Measurements from ENCODE around the gene CPN2.

The CPN2 gene

DNA sequence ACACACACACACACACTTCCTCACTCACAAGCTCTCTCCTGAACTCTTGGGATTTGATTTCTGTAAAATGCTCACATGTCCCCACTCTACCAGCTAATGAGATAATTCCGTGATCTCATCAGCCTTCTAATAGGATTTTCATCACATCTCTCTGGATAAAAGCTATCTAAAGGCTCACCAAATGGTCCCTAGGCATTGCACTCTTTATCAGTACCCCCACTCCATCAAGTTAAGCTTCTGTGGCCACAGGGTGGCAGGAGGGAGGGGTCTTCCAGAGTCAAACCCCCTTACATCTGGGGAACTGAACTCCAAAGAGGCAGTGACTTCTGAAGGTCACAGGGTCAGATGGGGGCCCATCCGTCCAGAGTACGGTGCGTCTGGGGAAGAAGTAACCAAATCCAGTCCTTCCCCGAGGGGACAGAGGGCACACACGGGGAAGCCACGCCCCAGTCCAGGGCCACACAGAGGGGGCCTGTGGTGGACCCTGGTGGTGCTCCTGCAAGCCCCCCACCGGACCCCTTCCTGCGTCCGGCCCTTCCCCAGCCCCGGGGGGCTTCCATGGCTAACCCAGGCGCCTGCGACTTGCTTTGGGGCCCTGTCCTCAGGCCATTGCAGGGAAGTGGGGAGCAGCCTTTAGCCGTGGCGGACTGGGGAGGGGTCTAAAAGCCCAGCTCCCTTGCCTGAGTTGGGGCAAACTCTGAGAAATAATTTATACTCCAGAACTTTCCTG is 25.5 kb downstream of the CPN2 start:
- Histone ChIP-seq H3K9me3 (ENCODE audit: insufficient read depth, low read length) (no peaks in the 10 kb centered on the region), H3K79me2 (ENCODE audit: low read length) (no peaks in the 10 kb centered on the region), H3K4me2 (ENCODE audit: low read length) (no peak overlapping the region), H3K27me3 (ENCODE audit: low read depth, low read length) (peaks cover under 1% of the 10 kb centered on the region; the same call in 1 of the 2 replicates), H3K9ac (ENCODE audit: low read length) (no peak overlapping the region), H3K27ac (ENCODE audit: low read length) (no peak overlapping the region), H3K4me3 (ENCODE audit: low read length) (no peak overlapping the region), H4K20me1 (ENCODE audit: insufficient read depth, low read length) (no peaks in the 10 kb centered on the region), H3K36me3 (replicated peaks; ENCODE audit: low read depth, low read length) (no peaks in the 10 kb centered on the region), H2AFZ (ENCODE audit: low read depth, low read length) (no peak overlapping the region), H3K4me1 (ENCODE audit: low read length) (no peaks in the 10 kb centered on the region)
- TF ChIP-seq, protein P1, sequence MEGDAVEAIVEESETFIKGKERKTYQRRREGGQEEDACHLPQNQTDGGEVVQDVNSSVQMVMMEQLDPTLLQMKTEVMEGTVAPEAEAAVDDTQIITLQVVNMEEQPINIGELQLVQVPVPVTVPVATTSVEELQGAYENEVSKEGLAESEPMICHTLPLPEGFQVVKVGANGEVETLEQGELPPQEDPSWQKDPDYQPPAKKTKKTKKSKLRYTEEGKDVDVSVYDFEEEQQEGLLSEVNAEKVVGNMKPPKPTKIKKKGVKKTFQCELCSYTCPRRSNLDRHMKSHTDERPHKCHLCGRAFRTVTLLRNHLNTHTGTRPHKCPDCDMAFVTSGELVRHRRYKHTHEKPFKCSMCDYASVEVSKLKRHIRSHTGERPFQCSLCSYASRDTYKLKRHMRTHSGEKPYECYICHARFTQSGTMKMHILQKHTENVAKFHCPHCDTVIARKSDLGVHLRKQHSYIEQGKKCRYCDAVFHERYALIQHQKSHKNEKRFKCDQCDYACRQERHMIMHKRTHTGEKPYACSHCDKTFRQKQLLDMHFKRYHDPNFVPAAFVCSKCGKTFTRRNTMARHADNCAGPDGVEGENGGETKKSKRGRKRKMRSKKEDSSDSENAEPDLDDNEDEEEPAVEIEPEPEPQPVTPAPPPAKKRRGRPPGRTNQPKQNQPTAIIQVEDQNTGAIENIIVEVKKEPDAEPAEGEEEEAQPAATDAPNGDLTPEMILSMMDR (IDR thresholded peaks at IDR 0.05; ENCODE audit: low read depth, low read length), result no peak

DNA sequence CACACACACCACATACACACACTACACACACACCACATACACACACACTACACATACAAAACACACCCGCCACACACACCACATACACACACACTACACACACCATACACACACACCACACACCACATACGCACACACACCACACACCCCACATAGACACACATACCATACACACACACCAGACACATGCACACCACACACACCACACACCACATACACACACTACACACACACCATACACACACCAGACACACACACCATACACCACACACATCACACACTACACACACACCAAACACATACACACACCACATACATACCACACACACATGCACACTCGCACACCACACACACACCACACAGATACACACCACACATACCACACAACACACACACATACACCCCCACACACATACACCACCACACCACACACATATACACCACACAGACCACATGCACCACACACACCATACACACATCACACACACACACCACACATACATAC is 26.3 kb downstream of the CPN2 start:
- no peaks in the 10 kb centered on the region for H3K9me3 ChIP-seq (ENCODE audit: insufficient read depth, low read length)
- no peak overlapping the region for H3K9ac ChIP-seq (ENCODE audit: low read length)
- H3K4me1 ChIP-seq (ENCODE audit: low read length), result no peaks in the 10 kb centered on the region
- no peak overlapping the region for H3K27ac ChIP-seq (ENCODE audit: low read length)
- H3K79me2 ChIP-seq (ENCODE audit: low read length), result no peaks in the 10 kb centered on the region
- H3K27me3 ChIP-seq (ENCODE audit: low read depth, low read length), result peaks cover 8% of the 10 kb centered on the region
- no peak for TF ChIP-seq EZH2phosphoT487 (IDR thresholded peaks at IDR 0.05; ENCODE audit: low read depth)
- TF ChIP-seq, protein P1 (IDR thresholded peaks at IDR 0.05; ENCODE audit: low read depth, low read length), result no peak
- no peaks in the 10 kb centered on the region for H3K36me3 ChIP-seq (replicated peaks; ENCODE audit: low read depth, low read length)
- H3K4me3 ChIP-seq (ENCODE audit: low read length), result no peak overlapping the region
- H4K20me1 ChIP-seq (ENCODE audit: insufficient read depth, low read length), result no peaks in the 10 kb centered on the region
- H3K4me2 ChIP-seq (ENCODE audit: low read length), result no peak overlapping the region
- no peak overlapping the region for H2AFZ ChIP-seq (ENCODE audit: low read depth, low read length)

DNA sequence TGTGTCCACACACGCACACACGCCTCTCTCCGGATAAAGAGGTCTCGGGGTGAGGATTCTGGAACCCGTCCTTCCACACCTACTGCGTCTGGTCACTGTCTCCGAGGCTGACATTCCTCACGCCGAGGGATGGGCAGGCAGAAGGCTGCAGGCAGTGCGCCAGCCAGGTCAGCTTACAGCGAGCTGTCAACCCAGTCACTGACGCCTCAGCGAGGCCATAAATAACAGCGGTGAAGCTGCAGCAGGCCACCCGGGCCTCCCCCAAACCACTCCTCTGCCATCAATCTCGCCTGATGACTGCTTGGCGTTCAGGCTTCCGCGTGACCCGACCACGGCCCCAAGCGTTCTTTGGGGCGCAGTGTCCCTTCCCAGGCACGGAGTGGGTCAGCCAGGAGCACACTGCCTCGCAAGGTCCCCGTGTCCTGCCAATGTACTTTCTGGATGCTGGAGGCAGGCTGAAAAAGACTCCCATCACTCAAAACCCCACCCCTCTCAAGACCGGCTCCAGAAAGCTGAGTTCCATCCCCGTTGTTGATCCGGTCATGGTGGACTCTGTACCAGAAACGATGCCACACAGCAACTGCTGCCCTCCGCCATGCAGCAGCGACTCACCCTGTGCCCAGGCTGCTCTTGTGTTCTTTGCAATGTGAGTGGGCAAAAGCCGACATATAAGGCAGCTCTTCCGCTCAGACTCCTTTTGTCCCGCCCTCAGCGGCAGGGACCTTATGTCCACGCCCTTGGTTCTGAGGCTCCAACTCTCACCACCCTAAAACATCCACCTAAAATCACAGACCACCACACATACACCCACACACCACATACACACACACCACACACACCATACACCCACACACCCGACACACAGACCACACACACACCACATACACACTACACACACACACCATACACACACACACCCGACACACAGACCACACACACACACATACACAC is 27.1 kb downstream of the CPN2 start:
- no peak overlapping the region for H3K9ac ChIP-seq (ENCODE audit: low read length)
- H3K27ac ChIP-seq (ENCODE audit: low read length), result no peak overlapping the region
- peaks cover 16% of the 10 kb centered on the region for H3K27me3 ChIP-seq (ENCODE audit: low read depth, low read length)
- H3K4me3 ChIP-seq (ENCODE audit: low read length), result no peak overlapping the region
- no peaks in the 10 kb centered on the region for H3K79me2 ChIP-seq (ENCODE audit: low read length)
- H2AFZ ChIP-seq (ENCODE audit: low read depth, low read length), result no peak overlapping the region
- no peaks in the 10 kb centered on the region for H3K9me3 ChIP-seq (ENCODE audit: insufficient read depth, low read length)
- no peaks in the 10 kb centered on the region for H4K20me1 ChIP-seq (ENCODE audit: insufficient read depth, low read length)
- no peak overlapping the region for H3K4me2 ChIP-seq (ENCODE audit: low read length)
- H3K4me1 ChIP-seq (ENCODE audit: low read length), result no peaks in the 10 kb centered on the region
- TF ChIP-seq, protein P1 (IDR thresholded peaks at IDR 0.05; ENCODE audit: low read depth, low read length), result no peak
- no peak for TF ChIP-seq EZH2phosphoT487 (IDR thresholded peaks at IDR 0.05; ENCODE audit: low read depth)
- no peaks in the 10 kb centered on the region for H3K36me3 ChIP-seq (replicated peaks; ENCODE audit: low read depth, low read length)

DNA sequence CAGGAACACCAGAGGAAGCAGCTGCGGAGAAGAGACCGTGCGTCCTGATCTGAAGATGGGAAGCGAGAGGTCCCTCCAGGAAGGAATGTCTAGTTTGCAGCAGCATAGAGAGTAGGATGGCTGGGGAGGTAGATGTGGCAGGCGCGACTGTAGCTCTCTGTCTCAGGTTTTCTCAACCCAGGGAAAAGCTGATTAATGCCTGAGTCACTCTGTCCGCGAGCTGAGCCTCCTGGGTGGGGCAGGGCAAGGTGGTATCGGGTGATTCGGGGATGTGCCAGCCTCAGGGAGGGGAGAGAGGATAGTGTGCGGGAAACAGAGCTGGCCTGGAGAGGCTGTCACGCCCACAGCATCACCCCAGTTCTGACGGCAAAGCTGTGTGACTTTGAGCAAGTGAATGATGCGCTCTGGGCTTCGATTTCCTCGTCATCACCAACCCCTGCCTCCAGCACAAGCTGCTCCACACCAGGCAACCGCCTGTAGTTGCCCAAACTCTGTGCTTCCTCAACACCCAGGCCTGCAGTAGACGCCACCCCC is 28.4 kb downstream of the CPN2 start:
- TF ChIP-seq, protein P1 (IDR thresholded peaks at IDR 0.05; ENCODE audit: low read depth, low read length), result no peak
- no peak for TF ChIP-seq EZH2phosphoT487 (IDR thresholded peaks at IDR 0.05; ENCODE audit: low read depth)

More for the DNA sequence above, 28.4 kb downstream of the CPN2 start:
- Histone ChIP-seq H3K4me1 (ENCODE audit: low read length) (no peaks in the 10 kb centered on the region), H3K27ac (ENCODE audit: low read length) (no peak overlapping the region), H3K9me3 (ENCODE audit: insufficient read depth, low read length) (no peaks in the 10 kb centered on the region), H4K20me1 (ENCODE audit: insufficient read depth, low read length) (no peaks in the 10 kb centered on the region), H3K9ac (ENCODE audit: low read length) (no peak overlapping the region), H3K27me3 (ENCODE audit: low read depth, low read length) (peaks cover 28% of the 10 kb centered on the region), H3K79me2 (ENCODE audit: low read length) (no peaks in the 10 kb centered on the region), H3K36me3 (replicated peaks; ENCODE audit: low read depth, low read length) (no peaks in the 10 kb centered on the region), H2AFZ (ENCODE audit: low read depth, low read length) (no peak overlapping the region), H3K4me2 (ENCODE audit: low read length) (no peak overlapping the region), H3K4me3 (ENCODE audit: low read length) (no peak overlapping the region)
